H9 (cell line): Measurements from ENCODE around the gene LNX2. TPM values are rescaled to one million over a fixed set of nuclear protein-coding genes. Genes with fewer than 3 reads are reported as not detected.

Experiments
- DNase-seq: peaks from one replicate; pipeline ENCODE4 v3.0.0-alpha.2; 2017
- H2AFZ ChIP-seq: one replicate; pipeline ENCODE4 v1.6.1; 2013; ENCODE audit warnings: mild to moderate bottlenecking, low read length, control low read depth, moderate library complexity
- H2AK5ac ChIP-seq: 2 replicates; pipeline ENCODE4 v1.6.1; 2013; ENCODE audit warnings: low read length, control low read depth, mixed read lengths; ENCODE audit not compliant: insufficient read length
- H2BK120ac ChIP-seq: one replicate; pipeline ENCODE4 v1.6.1; 2013; ENCODE audit warnings: low read depth, mild to moderate bottlenecking, low read length, control low read depth, inconsistent platforms; ENCODE audit not compliant: poor library complexity, severe bottlenecking
- H2BK12ac ChIP-seq: 2 replicates; pipeline ENCODE4 v1.6.1; 2013; ENCODE audit warnings: low read length, control low read depth, mixed read lengths, low read depth; ENCODE audit not compliant: insufficient read length
- H2BK15ac ChIP-seq: 2 replicates; pipeline ENCODE4 v1.6.1; 2013; ENCODE audit warnings: low read depth, low read length, control low read depth
- H2BK20ac ChIP-seq: one replicate; pipeline ENCODE4 v1.6.1; 2013; ENCODE audit warnings: low read depth, mild to moderate bottlenecking, low read length, control low read depth, inconsistent platforms; ENCODE audit not compliant: poor library complexity, severe bottlenecking
- H2BK5ac ChIP-seq: 2 replicates; pipeline ENCODE4 v1.6.1; 2013; ENCODE audit warnings: low read length, control low read depth, mixed read lengths; ENCODE audit not compliant: insufficient read length
- H3K14ac ChIP-seq: 2 replicates; pipeline ENCODE4 v1.6.1; 2013; ENCODE audit warnings: low read length, control low read depth; ENCODE audit not compliant: insufficient read depth
- H3K18ac ChIP-seq: 2 replicates; pipeline ENCODE4 v1.6.1; 2013; ENCODE audit warnings: low read depth, mild to moderate bottlenecking, mixed read lengths, low read length, control low read depth; ENCODE audit not compliant: insufficient read length
- H3K23ac ChIP-seq: 2 replicates; pipeline ENCODE4 v1.6.1; 2013; ENCODE audit warnings: low read length, control low read depth, mixed read lengths, low read depth; ENCODE audit not compliant: insufficient read length
- H3K23me2 ChIP-seq: 2 replicates; pipeline ENCODE4 v1.6.1; 2013; ENCODE audit warnings: low read depth, mild to moderate bottlenecking, mixed read lengths, low read length, control low read depth; ENCODE audit not compliant: insufficient read length, poor library complexity, severe bottlenecking
- H3K27ac ChIP-seq: 2 replicates; pipeline ENCODE4 v1.5.1; 2013; ENCODE audit warnings: low read length, control low read depth, mixed read lengths, low read depth; ENCODE audit not compliant: insufficient read length
- H3K27me3 ChIP-seq: 2 replicates; pipeline ENCODE4 v1.6.1; 2013; ENCODE audit warnings: low read length, control low read depth, inconsistent platforms; ENCODE audit not compliant: insufficient read depth
- H3K4ac ChIP-seq: 2 replicates; pipeline ENCODE4 v1.6.1; 2013; ENCODE audit warnings: low read depth, mild to moderate bottlenecking, control low read depth, inconsistent platforms, low read length, moderate library complexity
- H3K4me1 ChIP-seq: 2 replicates; pipeline ENCODE4 v1.6.1; 2013; ENCODE audit warnings: low read length, control low read depth, inconsistent platforms; ENCODE audit not compliant: insufficient read depth
- H3K4me2 ChIP-seq: 2 replicates; pipeline ENCODE4 v1.6.1; 2013; ENCODE audit warnings: low read length, control low read depth, mixed read lengths; ENCODE audit not compliant: insufficient read length, insufficient read depth
- H3K56ac ChIP-seq: 2 replicates; pipeline ENCODE4 v1.6.1; 2013; ENCODE audit warnings: low read depth, mild to moderate bottlenecking, mixed read lengths, low read length, control low read depth; ENCODE audit not compliant: insufficient read length
- H3K79me1 ChIP-seq: 2 replicates; pipeline ENCODE4 v1.6.1; 2013; ENCODE audit warnings: low read depth, mild to moderate bottlenecking, moderate library complexity, low read length, control low read depth, inconsistent platforms; ENCODE audit not compliant: insufficient read depth, poor library complexity, severe bottlenecking
- H3K79me2 ChIP-seq: 2 replicates; pipeline ENCODE4 v1.6.1; 2013; ENCODE audit warnings: low read length, control low read depth, inconsistent platforms; ENCODE audit not compliant: insufficient read depth
- H3K9ac ChIP-seq: 2 replicates; pipeline ENCODE4 v1.6.1; 2013; ENCODE audit warnings: low read length, control low read depth, mixed read lengths; ENCODE audit not compliant: insufficient read length; ENCODE audit errors: extremely low read depth
- H3K9me3 ChIP-seq: one replicate; pipeline ENCODE4 v1.6.1; 2013; ENCODE audit warnings: low read depth, low read length, inconsistent platforms; ENCODE audit not compliant: control insufficient read depth
- H3T11ph ChIP-seq: one replicate; pipeline ENCODE4 v1.6.1; 2013; ENCODE audit warnings: mild to moderate bottlenecking, low read length, control low read depth, inconsistent platforms
- H4K20me1 ChIP-seq: one replicate; pipeline ENCODE4 v1.6.1; 2013; ENCODE audit not compliant: control insufficient read depth, insufficient read length, insufficient read depth
- H4K5ac ChIP-seq: 2 replicates; pipeline ENCODE4 v1.6.1; 2013; ENCODE audit warnings: low read depth, mild to moderate bottlenecking, mixed read lengths, low read length, control low read depth; ENCODE audit not compliant: insufficient read length
- H4K8ac ChIP-seq: replicated peaks from 2 replicates; pipeline ENCODE4 v1.6.1; 2013; ENCODE audit warnings: low read length, control low read depth, mixed read lengths, low read depth; ENCODE audit not compliant: insufficient read length
- H4K91ac ChIP-seq: 2 replicates; pipeline ENCODE4 v1.6.1; 2013; ENCODE audit warnings: low read depth, mild to moderate bottlenecking, moderate library complexity, mixed read lengths, low read length, control low read depth; ENCODE audit not compliant: insufficient read length
- H3K27ac Mint-ChIP-seq, 3 experiments: 2 replicates in 2 of 3; 3 replicates in 1 of 3; pipeline ENCODE4 v1.8.0; 2020 to 2021; ENCODE audit warnings: mixed read lengths in 3 of 3, mild to moderate bottlenecking in 1 of 3, moderate library complexity in 1 of 3
- H3K27me3 Mint-ChIP-seq: 2 replicates; pipeline ENCODE4 v1.8.0; 2021; ENCODE audit warnings: low read depth, mild to moderate bottlenecking, moderate library complexity, mixed read lengths
- H3K36me3 Mint-ChIP-seq, 3 experiments: 2 replicates in 2 of 3; 3 replicates in 1 of 3; pipeline ENCODE4 v1.8.0; 2020 to 2021; ENCODE audit warnings: low read depth in 3 of 3, mixed read lengths in 3 of 3; ENCODE audit not compliant: insufficient read depth in 1 of 3
- H3K4me1 Mint-ChIP-seq, 2 experiments: 2 replicates each; pipeline ENCODE4 v1.8.0; 2020; ENCODE audit warnings: mixed read lengths in 2 of 2
- H3K4me3 Mint-ChIP-seq, 2 experiments: 2 replicates in 1 of 2; 3 replicates in 1 of 2; pipeline ENCODE4 v1.8.0; 2020 to 2021; ENCODE audit warnings: mild to moderate bottlenecking in 2 of 2, mixed read lengths in 2 of 2, moderate library complexity in 1 of 2
- H3K9me3 Mint-ChIP-seq, 2 experiments: 2 replicates in 1 of 2; 3 replicates in 1 of 2; pipeline ENCODE4 v1.8.0; 2020; ENCODE audit warnings: mild to moderate bottlenecking in 2 of 2, mixed read lengths in 2 of 2, moderate library complexity in 1 of 2
- WGBS: extraction: QIAGEN DNeasy Blood & Tissue Kit; methylation state at CpG from one replicate; pipeline ENCODE4 v1.1.7; 2013; ENCODE audit warnings: missing lambda C conversion rate, low lambda C conversion rate, mixed read lengths; ENCODE audit not compliant: insufficient read length; ENCODE audit errors: extremely low coverage; 5-methylcytosine and 5-hydroxymethylcytosine counted together
- total RNA-seq: library from RNA; stranded (reverse); gene quantifications from 2 replicates; pipeline ENCODE4 v1.2.1, GENCODE V29; 2021
- TF ChIP-seq, protein P1 (sequence below): fragments of 200-600 bp; sonication (generic); conservative IDR thresholded peaks from 3 replicates; pipeline ENCODE4 v1.8.0; 2021; ENCODE audit warnings: antibody characterized with exemption, mild to moderate bottlenecking

Gene LNX2
- total RNA-seq, 1 experiment from 2014 or later: 12.4 TPM

DNA sequence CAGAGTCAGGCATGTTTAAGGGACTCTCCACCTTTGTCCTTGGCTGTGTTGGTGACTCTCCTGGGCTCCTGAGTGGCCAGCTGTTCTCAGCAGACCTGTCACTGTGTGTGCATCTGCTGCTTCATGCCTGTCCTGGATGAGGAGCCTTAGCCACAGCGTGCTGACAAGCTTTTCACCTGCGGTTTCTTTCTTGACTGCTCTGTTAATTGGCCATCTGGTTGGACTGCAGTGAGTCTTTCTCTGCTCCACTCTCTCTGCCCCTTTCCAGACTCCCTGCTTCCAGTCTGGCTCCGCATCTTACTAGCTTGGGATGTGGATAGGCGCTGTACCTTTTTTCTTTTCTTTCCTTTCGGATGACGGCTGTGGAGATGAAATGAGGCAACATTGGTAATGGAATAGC lies 40.2 kb upstream of the LNX2 start:
- H2BK15ac ChIP-seq: no peak overlapping the region
- no peak overlapping the region for H3K18ac ChIP-seq
- no peak overlapping the region for H2AFZ ChIP-seq
- no peak overlapping the region for H3K9ac ChIP-seq
- H4K5ac ChIP-seq: no peak overlapping the region
- H3K23me2 ChIP-seq: no peaks in the 10 kb centered on the region
- Mint-ChIP-seq H3K4me3 (no peak overlapping the region), H3K9me3 (no peaks in the 10 kb centered on the region), H3K27ac (peak overlapping the region in 1 of 3 experiments; percentile 8; a peak in 2 of 7 replicates), H3K4me1 (peaks cover 10 to 19% of the 10 kb centered on the region in 2 experiments; a peak in 3 of 4 replicates), H3K27me3 (no peaks in the 10 kb centered on the region), H3K36me3 (peaks cover 1 to 2% (median 2%) of the 10 kb centered on the region in 3 experiments; a peak in 6 of 7 replicates)
- H3K79me1 ChIP-seq: no peaks in the 10 kb centered on the region
- H3K9me3 ChIP-seq: no peaks in the 10 kb centered on the region
- H3K4ac ChIP-seq: no peak overlapping the region
- no peaks in the 10 kb centered on the region for H3K27me3 ChIP-seq
- no peak overlapping the region for H2AK5ac ChIP-seq
- no peak overlapping the region for H3K23ac ChIP-seq
- no peak overlapping the region for H3K4me2 ChIP-seq
- no peak overlapping the region for H2BK12ac ChIP-seq
- no peak overlapping the region for H2BK5ac ChIP-seq
- no peak for DNase-seq
- no peak overlapping the region for H4K8ac ChIP-seq
- no peaks in the 10 kb centered on the region for H3K79me2 ChIP-seq
- no peak overlapping the region for H4K91ac ChIP-seq
- no peak overlapping the region for H2BK20ac ChIP-seq
- no peaks in the 10 kb centered on the region for H3K4me1 ChIP-seq
- no peak overlapping the region for H3K14ac ChIP-seq
- no peak overlapping the region for H3K27ac ChIP-seq
- WGBS: no CpG with 5 or more reads among the region's 6 CpGs
- TF ChIP-seq, protein P1, sequence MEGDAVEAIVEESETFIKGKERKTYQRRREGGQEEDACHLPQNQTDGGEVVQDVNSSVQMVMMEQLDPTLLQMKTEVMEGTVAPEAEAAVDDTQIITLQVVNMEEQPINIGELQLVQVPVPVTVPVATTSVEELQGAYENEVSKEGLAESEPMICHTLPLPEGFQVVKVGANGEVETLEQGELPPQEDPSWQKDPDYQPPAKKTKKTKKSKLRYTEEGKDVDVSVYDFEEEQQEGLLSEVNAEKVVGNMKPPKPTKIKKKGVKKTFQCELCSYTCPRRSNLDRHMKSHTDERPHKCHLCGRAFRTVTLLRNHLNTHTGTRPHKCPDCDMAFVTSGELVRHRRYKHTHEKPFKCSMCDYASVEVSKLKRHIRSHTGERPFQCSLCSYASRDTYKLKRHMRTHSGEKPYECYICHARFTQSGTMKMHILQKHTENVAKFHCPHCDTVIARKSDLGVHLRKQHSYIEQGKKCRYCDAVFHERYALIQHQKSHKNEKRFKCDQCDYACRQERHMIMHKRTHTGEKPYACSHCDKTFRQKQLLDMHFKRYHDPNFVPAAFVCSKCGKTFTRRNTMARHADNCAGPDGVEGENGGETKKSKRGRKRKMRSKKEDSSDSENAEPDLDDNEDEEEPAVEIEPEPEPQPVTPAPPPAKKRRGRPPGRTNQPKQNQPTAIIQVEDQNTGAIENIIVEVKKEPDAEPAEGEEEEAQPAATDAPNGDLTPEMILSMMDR: no peak
- no peaks in the 10 kb centered on the region for H4K20me1 ChIP-seq
- no peak overlapping the region for H3T11ph ChIP-seq
- no peak overlapping the region for H2BK120ac ChIP-seq
- no peak overlapping the region for H3K56ac ChIP-seq
